GM23248 (cell line): ENCODE data around the gene GRPR.

Experiments used
- EZH2 ChIP-seq: fragments of 200-600 bp; sonication (generic); IDR thresholded peaks from 2 replicates; pipeline ENCODE4 v1.6.1; 2018; ENCODE audit warnings: antibody characterized with exemption, mild to moderate bottlenecking; ENCODE audit not compliant: insufficient read depth, poor library complexity, severe bottlenecking
- EZH2phosphoT487 ChIP-seq: fragments of 200-600 bp; sonication (generic); IDR thresholded peaks from 2 replicates; pipeline ENCODE4 v1.6.1; 2018; ENCODE audit warnings: antibody characterized with exemption, moderate library complexity, mild to moderate bottlenecking, low read depth; ENCODE audit not compliant: insufficient read depth

DNA sequence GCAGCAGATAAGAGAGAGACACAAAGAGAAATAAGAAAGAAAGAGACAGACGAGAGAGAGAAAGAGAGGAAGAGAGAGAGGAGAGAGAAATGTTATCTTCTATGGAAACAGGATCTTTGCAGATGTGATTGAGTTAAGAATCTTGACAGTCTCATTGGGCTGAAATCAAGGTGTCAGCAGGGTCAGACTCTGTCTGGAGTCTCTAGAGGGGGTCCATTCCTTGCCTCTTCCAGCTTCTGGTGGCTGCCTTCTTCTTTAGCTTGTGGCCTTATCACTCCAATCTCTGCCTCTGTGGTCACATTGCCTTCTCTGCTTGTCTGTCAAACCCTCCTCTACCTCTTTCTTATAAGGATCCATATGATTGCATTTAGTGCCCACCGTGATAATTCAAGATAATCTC, 21.8 kb upstream of the GRPR start:
- TF ChIP-seq EZH2phosphoT487 = no peak
- TF ChIP-seq EZH2 = no peak
